Measurements from ENCODE around the gene RASGEF1C. TPM values are rescaled to one million over a fixed set of nuclear protein-coding genes. Genes with fewer than 3 reads are reported as not detected.

The RASGEF1C gene
- total and polyA plus RNA-seq, 2 experiments from 2014 or later, result 0.40 to 0.42 TPM

GRCh38 chr5:180212363-180213255 lies 3.6 kb upstream of the RASGEF1C start:
- H3K36me3 ChIP-seq (ENCODE audit: insufficient read depth), result no peaks in the 10 kb centered on the region
- no peaks in the 10 kb centered on the region for H3K9me2 ChIP-seq (ENCODE audit: insufficient read depth)
- TF ChIP-seq EZH2 (IDR thresholded peaks at IDR 0.05; ENCODE audit: low read depth, unreplicated experiment) (no peak), CREB1 (CRISPR knock-in tag; IDR thresholded peaks at IDR 0.05; ENCODE audit: low read depth) (no peak), JUNB (IDR thresholded peaks at IDR 0.05; ENCODE audit: unreplicated experiment) (no peak), POLR2AphosphoS5 (IDR thresholded peaks at IDR 0.05; ENCODE audit: low read depth) (no peak), ZNF114 (CRISPR knock-in tag; IDR thresholded peaks at IDR 0.05) (no peak), ZNF331 (CRISPR knock-in tag; IDR thresholded peaks at IDR 0.05; ENCODE audit: low read depth) (no peak), REST (IDR thresholded peaks at IDR 0.05; ENCODE audit: unreplicated experiment) (no peak), NANOG (IDR thresholded peaks at IDR 0.05; ENCODE audit: borderline replicate concordance) (no peak), EZH2phosphoT487 (IDR thresholded peaks at IDR 0.05; ENCODE audit: unreplicated experiment) (no peak)
- TF ChIP-seq, protein P1, sequence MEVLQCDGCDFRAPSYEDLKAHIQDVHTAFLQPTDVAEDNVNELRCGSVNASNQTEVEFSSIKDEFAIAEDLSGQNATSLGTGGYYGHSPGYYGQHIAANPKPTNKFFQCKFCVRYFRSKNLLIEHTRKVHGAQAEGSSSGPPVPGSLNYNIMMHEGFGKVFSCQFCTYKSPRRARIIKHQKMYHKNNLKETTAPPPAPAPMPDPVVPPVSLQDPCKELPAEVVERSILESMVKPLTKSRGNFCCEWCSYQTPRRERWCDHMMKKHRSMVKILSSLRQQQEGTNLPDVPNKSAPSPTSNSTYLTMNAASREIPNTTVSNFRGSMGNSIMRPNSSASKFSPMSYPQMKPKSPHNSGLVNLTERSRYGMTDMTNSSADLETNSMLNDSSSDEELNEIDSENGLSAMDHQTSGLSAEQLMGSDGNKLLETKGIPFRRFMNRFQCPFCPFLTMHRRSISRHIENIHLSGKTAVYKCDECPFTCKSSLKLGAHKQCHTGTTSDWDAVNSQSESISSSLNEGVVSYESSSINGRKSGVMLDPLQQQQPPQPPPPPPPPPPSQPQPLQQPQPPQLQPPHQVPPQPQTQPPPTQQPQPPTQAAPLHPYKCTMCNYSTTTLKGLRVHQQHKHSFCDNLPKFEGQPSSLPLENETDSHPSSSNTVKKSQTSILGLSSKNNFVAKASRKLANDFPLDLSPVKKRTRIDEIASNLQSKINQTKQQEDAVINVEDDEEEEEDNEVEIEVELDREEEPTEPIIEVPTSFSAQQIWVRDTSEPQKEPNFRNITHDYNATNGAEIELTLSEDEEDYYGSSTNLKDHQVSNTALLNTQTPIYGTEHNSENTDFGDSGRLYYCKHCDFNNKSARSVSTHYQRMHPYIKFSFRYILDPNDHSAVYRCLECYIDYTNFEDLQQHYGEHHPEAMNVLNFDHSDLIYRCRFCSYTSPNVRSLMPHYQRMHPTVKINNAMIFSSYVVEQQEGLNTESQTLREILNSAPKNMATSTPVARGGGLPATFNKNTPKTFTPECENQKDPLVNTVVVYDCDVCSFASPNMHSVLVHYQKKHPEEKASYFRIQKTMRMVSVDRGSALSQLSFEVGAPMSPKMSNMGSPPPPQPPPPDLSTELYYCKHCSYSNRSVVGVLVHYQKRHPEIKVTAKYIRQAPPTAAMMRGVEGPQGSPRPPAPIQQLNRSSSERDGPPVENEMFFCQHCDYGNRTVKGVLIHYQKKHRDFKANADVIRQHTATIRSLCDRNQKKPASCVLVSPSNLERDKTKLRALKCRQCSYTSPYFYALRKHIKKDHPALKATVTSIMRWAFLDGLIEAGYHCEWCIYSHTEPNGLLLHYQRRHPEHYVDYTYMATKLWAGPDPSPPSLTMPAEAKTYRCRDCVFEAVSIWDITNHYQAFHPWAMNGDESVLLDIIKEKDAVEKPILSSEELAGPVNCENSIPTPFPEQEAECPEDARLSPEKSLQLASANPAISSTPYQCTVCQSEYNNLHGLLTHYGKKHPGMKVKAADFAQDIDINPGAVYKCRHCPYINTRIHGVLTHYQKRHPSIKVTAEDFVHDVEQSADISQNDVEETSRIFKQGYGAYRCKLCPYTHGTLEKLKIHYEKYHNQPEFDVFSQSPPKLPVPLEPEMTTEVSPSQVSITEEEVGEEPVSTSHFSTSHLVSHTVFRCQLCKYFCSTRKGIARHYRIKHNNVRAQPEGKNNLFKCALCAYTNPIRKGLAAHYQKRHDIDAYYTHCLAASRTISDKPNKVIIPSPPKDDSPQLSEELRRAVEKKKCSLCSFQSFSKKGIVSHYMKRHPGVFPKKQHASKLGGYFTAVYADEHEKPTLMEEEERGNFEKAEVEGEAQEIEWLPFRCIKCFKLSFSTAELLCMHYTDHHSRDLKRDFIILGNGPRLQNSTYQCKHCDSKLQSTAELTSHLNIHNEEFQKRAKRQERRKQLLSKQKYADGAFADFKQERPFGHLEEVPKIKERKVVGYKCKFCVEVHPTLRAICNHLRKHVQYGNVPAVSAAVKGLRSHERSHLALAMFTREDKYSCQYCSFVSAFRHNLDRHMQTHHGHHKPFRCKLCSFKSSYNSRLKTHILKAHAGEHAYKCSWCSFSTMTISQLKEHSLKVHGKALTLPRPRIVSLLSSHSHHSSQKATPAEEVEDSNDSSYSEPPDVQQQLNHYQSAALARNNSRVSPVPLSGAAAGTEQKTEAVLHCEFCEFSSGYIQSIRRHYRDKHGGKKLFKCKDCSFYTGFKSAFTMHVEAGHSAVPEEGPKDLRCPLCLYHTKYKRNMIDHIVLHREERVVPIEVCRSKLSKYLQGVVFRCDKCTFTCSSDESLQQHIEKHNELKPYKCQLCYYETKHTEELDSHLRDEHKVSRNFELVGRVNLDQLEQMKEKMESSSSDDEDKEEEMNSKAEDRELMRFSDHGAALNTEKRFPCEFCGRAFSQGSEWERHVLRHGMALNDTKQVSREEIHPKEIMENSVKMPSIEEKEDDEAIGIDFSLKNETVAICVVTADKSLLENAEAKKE (CRISPR knock-in tag; IDR thresholded peaks at IDR 0.05), result no peak
- TF ChIP-seq, protein P2, sequence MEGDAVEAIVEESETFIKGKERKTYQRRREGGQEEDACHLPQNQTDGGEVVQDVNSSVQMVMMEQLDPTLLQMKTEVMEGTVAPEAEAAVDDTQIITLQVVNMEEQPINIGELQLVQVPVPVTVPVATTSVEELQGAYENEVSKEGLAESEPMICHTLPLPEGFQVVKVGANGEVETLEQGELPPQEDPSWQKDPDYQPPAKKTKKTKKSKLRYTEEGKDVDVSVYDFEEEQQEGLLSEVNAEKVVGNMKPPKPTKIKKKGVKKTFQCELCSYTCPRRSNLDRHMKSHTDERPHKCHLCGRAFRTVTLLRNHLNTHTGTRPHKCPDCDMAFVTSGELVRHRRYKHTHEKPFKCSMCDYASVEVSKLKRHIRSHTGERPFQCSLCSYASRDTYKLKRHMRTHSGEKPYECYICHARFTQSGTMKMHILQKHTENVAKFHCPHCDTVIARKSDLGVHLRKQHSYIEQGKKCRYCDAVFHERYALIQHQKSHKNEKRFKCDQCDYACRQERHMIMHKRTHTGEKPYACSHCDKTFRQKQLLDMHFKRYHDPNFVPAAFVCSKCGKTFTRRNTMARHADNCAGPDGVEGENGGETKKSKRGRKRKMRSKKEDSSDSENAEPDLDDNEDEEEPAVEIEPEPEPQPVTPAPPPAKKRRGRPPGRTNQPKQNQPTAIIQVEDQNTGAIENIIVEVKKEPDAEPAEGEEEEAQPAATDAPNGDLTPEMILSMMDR (conservative IDR thresholded peaks at IDR 0.05; ENCODE audit: low read depth in 2 of 2), result no peak
- H3K27me3 Mint-ChIP-seq (ENCODE audit: insufficient read depth, low read depth, poor library complexity), result peaks cover 23% of the 10 kb centered on the region
- H3K36me3 Mint-ChIP-seq (ENCODE audit: low read depth), result no peaks in the 10 kb centered on the region; the same call in 2 of the 3 replicates
- peaks cover 23% of the 10 kb centered on the region for H3K27me3 ChIP-seq (ENCODE audit: insufficient read depth)
- no peak overlapping the region for H3K27ac Mint-ChIP-seq
- no peaks in the 10 kb centered on the region for H4K20me1 ChIP-seq (replicated peaks; ENCODE audit: insufficient read depth)
- no peaks in the 10 kb centered on the region for H3K4me1 ChIP-seq (ENCODE audit: insufficient read depth)
- ATAC-seq, result no peak
- H3K9me3 Mint-ChIP-seq, result peaks cover 4% of the 10 kb centered on the region
- no peak overlapping the region for H3K4me3 Mint-ChIP-seq
- no peak for DNase-seq (ENCODE audit: low spot score)
- no peak overlapping the region for H3K27ac ChIP-seq (ENCODE audit: low read depth)
- no peaks in the 10 kb centered on the region for H3K79me2 ChIP-seq (replicated peaks; ENCODE audit: insufficient read depth)
- 0 out of 2 replicates have a peak, but pooled peaks cover 13% of the 10 kb centered on the region for H3F3A ChIP-seq (replicated peaks; ENCODE audit: low read depth)
- H3K4me3 ChIP-seq, result no peak overlapping the region
- no peak overlapping the region for H2AFZ ChIP-seq
- H3K4me2 ChIP-seq, result no peak overlapping the region
- H3K4me1 Mint-ChIP-seq, result peaks cover 8% of the 10 kb centered on the region; the same call in 2 of the 3 replicates

Measured in GM23338 (cell line).